GM19193 (cell line): ENCODE results near the gene PCDHB4.

Source experiments
- POLR2A ChIP-seq: IDR thresholded peaks from 4 replicates; pipeline ENCODE4 v1.6.1; 2011; ENCODE audit not compliant: insufficient read depth, insufficient read length; ENCODE audit errors: extremely low read depth

The PCDHB4 gene

GRCh38 chr5:141150224-141150992 lies 28.8 kb downstream of the PCDHB4 start:
- TF ChIP-seq POLR2A: no peak

GRCh38 chr5:141150993-141151325 lies 29.3 kb downstream of the PCDHB4 start:
- no peak for TF ChIP-seq POLR2A

- TF ChIP-seq POLR2A: no peak
These were observed 34.1 kb downstream of the PCDHB4 start for GRCh38 chr5:141155540-141156374.

GRCh38 chr5:141172381-141173204 lies 51.0 kb downstream of the PCDHB4 start, which contains the start of gene PCDHB7:
Gene PCDHB7 (plus strand): TSS chr5:141172644. CDS start chr5:141172836, 192 bp downstream.
- no peak for TF ChIP-seq POLR2A
